Stimulated activated naive CD8-positive, alpha-beta T cell treated with anti-CD3 and anti-CD28 coated beads, Interleukin-15, amount 100 ng/mL, for 72 hours (primary cell): Measurements from ENCODE around the gene RPLP1.

Source experiments
- ATAC-seq: fragments of 150-1000 bp; cut with Tn5 transposase; 2 replicates; pipeline ENCODE4 v1.10.0; 2021; ENCODE audit warnings: mild to moderate bottlenecking, moderate library complexity
- DNase-seq, 2 donors: peaks; one replicate each; pipeline ENCODE4 v3.0.0; 2021 to 2022
- H3K27ac Mint-ChIP-seq, 2 donors: one replicate each; pipeline ENCODE4 v1.8.0; 2022; ENCODE audit warnings: mild to moderate bottlenecking in 2 of 2, mixed read lengths in 2 of 2, moderate library complexity in 2 of 2
- H3K27me3 Mint-ChIP-seq: one replicate; pipeline ENCODE4 v1.8.0; 2022; ENCODE audit warnings: mixed read lengths
- H3K4me1 Mint-ChIP-seq: one replicate; pipeline ENCODE4 v1.8.0; 2022; ENCODE audit warnings: mild to moderate bottlenecking, mixed read lengths
- H3K4me3 Mint-ChIP-seq, 2 donors: one replicate each; pipeline ENCODE4 v1.8.0; 2022; ENCODE audit warnings: mild to moderate bottlenecking in 2 of 2, mixed read lengths in 2 of 2, moderate library complexity in 1 of 2
- H3K9me3 Mint-ChIP-seq, 2 donors: one replicate each; pipeline ENCODE4 v1.8.0; 2022; ENCODE audit warnings: mixed read lengths in 2 of 2

The RPLP1 gene

DNA sequence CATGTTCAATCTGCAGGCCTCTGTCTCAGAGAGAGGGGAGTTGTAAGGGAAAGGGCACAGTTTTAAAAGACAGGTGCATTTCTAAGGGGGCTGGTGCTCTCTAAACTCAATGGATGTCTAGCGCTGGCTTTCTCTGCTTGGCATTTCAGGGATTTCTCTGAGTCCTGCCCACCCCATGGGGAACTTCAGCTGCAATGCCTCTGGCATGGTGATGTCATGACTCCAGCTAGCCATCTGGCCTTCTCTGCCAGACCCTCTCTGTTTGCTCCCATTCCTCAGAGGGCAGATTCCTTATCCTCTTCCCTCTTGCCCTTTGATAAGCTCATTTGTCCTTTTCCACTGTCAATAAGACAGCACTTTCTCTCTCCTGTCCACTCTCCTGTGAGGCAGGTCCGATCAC is 40.8 kb downstream of the RPLP1 start:
- DNase-seq: no peak
- no peak overlapping the region for H3K27ac Mint-ChIP-seq
- peaks cover 16% of the 10 kb centered on the region for H3K4me1 Mint-ChIP-seq
- H3K27me3 Mint-ChIP-seq: peaks cover 6% of the 10 kb centered on the region
- no peaks in the 10 kb centered on the region for H3K9me3 Mint-ChIP-seq
- no peak for ATAC-seq
- no peak overlapping the region for H3K4me3 Mint-ChIP-seq

DNA sequence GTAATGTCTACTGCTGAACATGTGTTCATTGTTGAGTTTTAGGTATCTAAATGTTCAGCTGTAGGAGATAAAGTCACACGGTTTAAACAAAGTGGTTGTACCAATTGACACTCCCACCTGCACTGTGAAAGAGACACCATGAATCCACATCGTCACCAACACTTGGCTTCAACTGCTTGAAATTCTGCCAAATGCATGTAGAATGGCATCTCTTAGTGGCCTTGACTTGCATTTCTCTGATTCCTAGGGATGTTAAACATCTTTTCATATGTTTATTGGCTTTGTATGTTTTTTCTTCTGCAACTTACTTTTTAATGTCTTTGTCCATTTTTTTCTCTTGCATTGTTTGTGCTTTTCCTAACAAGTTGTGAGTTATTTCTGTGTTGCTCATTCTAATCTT is 43.4 kb downstream of the RPLP1 start:
- DNase-seq (no peak), ATAC-seq (no peak)
- Mint-ChIP-seq H3K4me1 (peaks cover 16% of the 10 kb centered on the region), H3K27ac (no peak overlapping the region), H3K9me3 (no peaks in the 10 kb centered on the region), H3K27me3 (no peaks in the 10 kb centered on the region), H3K4me3 (no peak overlapping the region)

- Mint-ChIP-seq H3K27me3 (no peaks in the 10 kb centered on the region), H3K9me3 (no peaks in the 10 kb centered on the region), H3K4me3 (no peak overlapping the region), H3K27ac (no peak overlapping the region), H3K4me1 (peaks cover 16% of the 10 kb centered on the region)
- DNase-seq: no peak
- ATAC-seq: peak; percentile 67
Observed at GRCh38 chr15:69497076-69497475, 44.5 kb downstream of the RPLP1 start.

- Mint-ChIP-seq H3K27ac (peak overlapping the region; percentile 27 to 88), H3K9me3 (no peaks in the 10 kb centered on the region), H3K27me3 (no peaks in the 10 kb centered on the region), H3K4me1 (peaks cover 16% of the 10 kb centered on the region), H3K4me3 (no peak overlapping the region)
- ATAC-seq: no peak
- no peak for DNase-seq
Observed at GRCh38 chr15:69497667-69498066, 45.0 kb downstream of the RPLP1 start.

DNA sequence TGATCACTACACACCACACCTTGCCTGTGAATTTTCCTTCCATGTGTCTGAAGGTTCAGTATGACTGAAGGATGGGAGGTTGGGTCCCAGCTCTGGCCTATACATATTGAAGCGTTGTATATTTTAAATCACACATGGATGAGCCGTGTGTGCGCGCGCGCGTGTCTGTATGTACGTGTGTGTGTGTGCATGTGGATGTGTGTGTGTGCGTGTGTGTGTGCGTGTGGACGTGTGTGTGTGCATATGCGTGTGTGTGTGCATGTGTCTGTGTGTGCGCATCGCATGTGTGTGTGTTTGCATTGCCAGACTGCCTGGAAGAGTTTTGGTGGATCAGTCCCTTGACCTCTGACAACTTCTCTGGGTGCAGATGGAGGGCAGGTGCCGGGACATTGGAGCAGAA is 45.7 kb downstream of the RPLP1 start:
- no peak overlapping the region for H3K4me3 Mint-ChIP-seq
- H3K27me3 Mint-ChIP-seq: no peaks in the 10 kb centered on the region
- DNase-seq (no peak), ATAC-seq (no peak)
- H3K9me3 Mint-ChIP-seq: no peaks in the 10 kb centered on the region
- peaks cover 16% of the 10 kb centered on the region for H3K4me1 Mint-ChIP-seq
- no peak overlapping the region for H3K27ac Mint-ChIP-seq

- H3K9me3 Mint-ChIP-seq: no peaks in the 10 kb centered on the region
- H3K27ac Mint-ChIP-seq: no peak overlapping the region
- H3K4me1 Mint-ChIP-seq: peaks cover 16% of the 10 kb centered on the region
- ATAC-seq: no peak
- DNase-seq: no peak
- H3K27me3 Mint-ChIP-seq: no peaks in the 10 kb centered on the region
- H3K4me3 Mint-ChIP-seq: no peak overlapping the region
Observed at GRCh38 chr15:69498987-69499386, 46.4 kb downstream of the RPLP1 start.

DNA sequence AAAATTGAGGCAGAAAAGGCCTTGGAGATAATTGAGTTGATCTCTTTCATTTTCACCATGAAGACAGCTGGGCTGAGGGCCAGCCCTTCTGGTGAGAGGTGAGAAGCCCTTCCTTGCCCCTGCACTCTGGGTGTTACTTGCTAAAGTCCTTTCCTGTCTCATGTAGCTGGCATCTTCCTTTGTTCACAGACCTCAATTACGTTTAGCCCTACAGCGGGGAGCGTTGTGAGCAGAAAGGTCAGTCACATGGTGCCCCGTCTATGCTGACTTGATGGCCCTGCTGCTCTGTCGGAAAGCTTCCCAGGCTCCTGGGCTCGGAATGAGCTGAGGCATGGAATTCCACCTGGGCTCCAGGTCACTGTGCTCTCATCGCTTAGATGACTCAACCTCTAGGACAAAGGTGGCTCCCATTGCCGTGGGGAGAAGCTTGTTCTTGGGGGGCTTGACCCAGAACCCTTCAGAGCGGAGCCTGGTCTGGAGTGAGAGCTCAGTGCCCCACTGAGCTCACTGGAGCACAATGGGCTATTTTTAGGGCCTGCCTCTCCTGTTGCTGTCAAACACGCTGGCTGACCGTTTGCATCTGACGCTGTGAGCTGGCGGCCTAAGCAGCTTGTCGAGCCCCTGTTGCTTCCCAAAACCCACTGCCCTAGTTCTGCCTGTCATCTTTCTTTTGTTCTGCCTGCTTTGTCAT is 47.0 kb downstream of the RPLP1 start:
- DNase-seq (no peak), ATAC-seq (no peak)
- no peaks in the 10 kb centered on the region for H3K9me3 Mint-ChIP-seq
- peak overlapping the region; percentile 44 to 52 for H3K27ac Mint-ChIP-seq
- no peaks in the 10 kb centered on the region for H3K27me3 Mint-ChIP-seq
- no peak overlapping the region for H3K4me3 Mint-ChIP-seq
- H3K4me1 Mint-ChIP-seq: peaks cover 16% of the 10 kb centered on the region

DNA sequence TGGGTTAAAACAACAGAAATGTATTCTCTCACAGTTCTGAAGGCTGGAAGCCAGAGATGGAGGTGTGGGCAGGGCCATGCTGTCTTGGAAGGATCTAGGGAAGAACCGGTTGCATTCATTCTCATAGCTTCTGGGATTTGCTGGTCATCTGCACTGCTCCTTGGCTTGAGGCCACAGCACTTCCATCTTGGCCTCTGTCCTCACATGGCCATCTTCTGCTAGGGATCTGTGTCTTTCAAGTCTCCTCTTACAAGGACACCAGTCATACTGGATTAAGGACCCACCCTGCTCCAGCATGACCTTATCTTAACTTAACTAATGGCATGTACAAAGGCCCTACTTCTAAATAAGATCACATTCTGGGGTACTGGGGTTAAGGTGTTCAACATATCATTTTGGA is 47.7 kb downstream of the RPLP1 start:
- Mint-ChIP-seq H3K4me1 (peaks cover 16% of the 10 kb centered on the region), H3K9me3 (no peaks in the 10 kb centered on the region), H3K4me3 (no peak overlapping the region), H3K27me3 (no peaks in the 10 kb centered on the region), H3K27ac (peak overlapping the region in 1 of 2 donors; percentile 52)
- no peak for ATAC-seq
- no peak for DNase-seq

DNA sequence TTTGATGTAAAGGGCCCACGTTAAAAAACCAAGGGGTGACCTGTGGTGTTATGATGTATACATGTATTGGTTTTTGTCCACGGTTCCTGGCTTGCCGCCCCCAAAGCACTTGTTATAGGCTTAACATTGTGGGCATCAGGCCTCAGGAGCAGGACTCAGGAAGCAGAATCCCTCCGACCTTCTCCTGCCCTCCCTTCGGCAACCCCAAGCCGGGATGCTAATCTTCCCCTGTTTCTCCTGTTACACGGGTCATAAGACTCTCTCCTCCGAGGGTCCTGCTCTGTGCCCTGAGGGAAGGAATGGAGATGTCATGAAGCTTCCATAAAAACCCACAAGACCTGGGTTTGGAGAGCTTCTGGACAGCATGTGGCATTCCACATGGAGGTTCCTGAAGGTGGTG is 48.8 kb downstream of the RPLP1 start:
- Mint-ChIP-seq H3K27me3 (no peaks in the 10 kb centered on the region), H3K9me3 (no peaks in the 10 kb centered on the region), H3K27ac (no peak overlapping the region), H3K4me3 (no peak overlapping the region), H3K4me1 (peaks cover 16% of the 10 kb centered on the region)
- no peak for DNase-seq
- no peak for ATAC-seq

GRCh38 chr15:69502470-69503045 is 49.9 kb downstream of the RPLP1 start:
- H3K9me3 Mint-ChIP-seq: no peaks in the 10 kb centered on the region
- no peaks in the 10 kb centered on the region for H3K27me3 Mint-ChIP-seq
- DNase-seq (no peak), ATAC-seq (no peak)
- H3K27ac Mint-ChIP-seq: no peak overlapping the region
- H3K4me1 Mint-ChIP-seq: peaks cover 8% of the 10 kb centered on the region
- no peak overlapping the region for H3K4me3 Mint-ChIP-seq

- Mint-ChIP-seq H3K27me3 (no peaks in the 10 kb centered on the region), H3K4me1 (peaks cover 5% of the 10 kb centered on the region), H3K27ac (no peak overlapping the region), H3K9me3 (no peaks in the 10 kb centered on the region), H3K4me3 (no peak overlapping the region)
- ATAC-seq (no peak), DNase-seq (no peak)
Observed at GRCh38 chr15:69504352-69505040, 51.9 kb downstream of the RPLP1 start.
